ENCODE data around the gene ZNF594.
"Not testable (repeated sequence)": the region's sequence is repeated elsewhere in the genome, so short reads cannot be mapped to it uniquely, and the experiment has no call there.

Gene ZNF594

GRCh38 chr17:5135726-5136579 is 55.7 kb downstream of the ZNF594 start:
- Mint-ChIP-seq H3K4me3 (no peak overlapping the region), H3K36me3 (ENCODE audit: low read depth) (no peaks in the 10 kb centered on the region), H3K4me1 (peaks cover 7% of the 10 kb centered on the region), H3K27ac (no peak overlapping the region), H3K27me3 (ENCODE audit: low read depth, poor library complexity) (peaks cover 4% of the 10 kb centered on the region), H3K9me3 (no peaks in the 10 kb centered on the region)
- DNase-seq, result no peak
- TF ChIP-seq, protein P1, sequence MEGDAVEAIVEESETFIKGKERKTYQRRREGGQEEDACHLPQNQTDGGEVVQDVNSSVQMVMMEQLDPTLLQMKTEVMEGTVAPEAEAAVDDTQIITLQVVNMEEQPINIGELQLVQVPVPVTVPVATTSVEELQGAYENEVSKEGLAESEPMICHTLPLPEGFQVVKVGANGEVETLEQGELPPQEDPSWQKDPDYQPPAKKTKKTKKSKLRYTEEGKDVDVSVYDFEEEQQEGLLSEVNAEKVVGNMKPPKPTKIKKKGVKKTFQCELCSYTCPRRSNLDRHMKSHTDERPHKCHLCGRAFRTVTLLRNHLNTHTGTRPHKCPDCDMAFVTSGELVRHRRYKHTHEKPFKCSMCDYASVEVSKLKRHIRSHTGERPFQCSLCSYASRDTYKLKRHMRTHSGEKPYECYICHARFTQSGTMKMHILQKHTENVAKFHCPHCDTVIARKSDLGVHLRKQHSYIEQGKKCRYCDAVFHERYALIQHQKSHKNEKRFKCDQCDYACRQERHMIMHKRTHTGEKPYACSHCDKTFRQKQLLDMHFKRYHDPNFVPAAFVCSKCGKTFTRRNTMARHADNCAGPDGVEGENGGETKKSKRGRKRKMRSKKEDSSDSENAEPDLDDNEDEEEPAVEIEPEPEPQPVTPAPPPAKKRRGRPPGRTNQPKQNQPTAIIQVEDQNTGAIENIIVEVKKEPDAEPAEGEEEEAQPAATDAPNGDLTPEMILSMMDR (IDR thresholded peaks at IDR 0.05), result no peak

- not testable (repeated sequence) for DNase-seq; H3K4me1 Mint-ChIP-seq; H3K36me3 Mint-ChIP-seq (ENCODE audit: low read depth); H3K4me3 Mint-ChIP-seq; H3K27ac Mint-ChIP-seq; H3K27me3 Mint-ChIP-seq (ENCODE audit: low read depth, poor library complexity); H3K9me3 Mint-ChIP-seq
Observed at GRCh38 chr17:5135131-5135712, 56.4 kb downstream of the ZNF594 start.

DNA sequence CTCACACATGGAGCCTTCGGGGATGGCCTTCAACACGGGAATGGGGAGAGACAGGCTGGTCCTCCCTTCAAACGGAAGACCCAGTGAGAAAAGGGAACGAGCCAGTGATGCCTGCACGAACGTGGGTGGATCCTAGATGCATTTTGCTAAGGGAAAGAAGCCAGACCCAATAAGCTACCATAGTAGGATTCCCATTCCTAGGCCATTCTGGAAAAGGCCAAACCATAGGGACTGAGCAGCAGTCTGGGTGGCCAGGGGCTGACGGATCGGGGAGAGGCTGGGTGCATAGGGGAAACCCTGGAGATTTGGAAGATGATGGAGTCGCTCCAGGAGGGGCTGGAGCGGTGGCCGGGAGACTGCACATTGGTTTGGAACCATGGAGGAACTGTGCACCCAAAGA is 57.1 kb downstream of the ZNF594 start:
- H3K27me3 Mint-ChIP-seq (ENCODE audit: low read depth, poor library complexity); H3K9me3 Mint-ChIP-seq; H3K36me3 Mint-ChIP-seq (ENCODE audit: low read depth); H3K27ac Mint-ChIP-seq; DNase-seq; H3K4me1 Mint-ChIP-seq; H3K4me3 Mint-ChIP-seq: not testable (repeated sequence)

GRCh38 chr17:5133961-5134360 is 57.7 kb downstream of the ZNF594 start:
- not testable (repeated sequence) for H3K4me3 Mint-ChIP-seq; DNase-seq; H3K27ac Mint-ChIP-seq; H3K36me3 Mint-ChIP-seq (ENCODE audit: low read depth); H3K4me1 Mint-ChIP-seq; H3K9me3 Mint-ChIP-seq; H3K27me3 Mint-ChIP-seq (ENCODE audit: low read depth, poor library complexity)

DNA sequence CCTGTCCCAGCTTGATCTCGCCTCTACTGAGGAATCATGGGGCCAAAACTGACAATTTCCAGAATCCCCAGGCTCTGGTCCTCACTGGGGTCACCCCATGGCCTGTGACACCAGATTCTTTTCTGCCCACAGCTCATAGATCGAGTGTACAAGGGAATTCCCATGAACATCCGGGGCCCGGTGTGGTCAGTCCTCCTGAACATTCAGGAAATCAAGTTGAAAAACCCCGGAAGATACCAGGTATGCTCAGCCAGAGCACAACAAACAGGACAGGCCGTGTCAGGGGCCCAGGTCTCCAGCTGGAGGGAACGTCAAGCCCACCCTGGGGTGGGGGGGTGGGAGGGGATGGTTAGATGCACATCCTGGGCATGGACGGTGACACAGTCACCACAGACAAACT is 58.4 kb downstream of the ZNF594 start:
- TF ChIP-seq, protein P1 (IDR thresholded peaks at IDR 0.05), result no peak
- no peaks in the 10 kb centered on the region for H3K36me3 Mint-ChIP-seq (ENCODE audit: low read depth)
- H3K4me1 Mint-ChIP-seq, result peaks cover 4% of the 10 kb centered on the region
- H3K27ac Mint-ChIP-seq, result no peak overlapping the region
- H3K4me3 Mint-ChIP-seq, result no peak overlapping the region
- DNase-seq, result no peak
- no peaks in the 10 kb centered on the region for H3K9me3 Mint-ChIP-seq
- peaks cover 4% of the 10 kb centered on the region for H3K27me3 Mint-ChIP-seq (ENCODE audit: low read depth, poor library complexity)

- H3K4me3 Mint-ChIP-seq; H3K36me3 Mint-ChIP-seq (ENCODE audit: low read depth); H3K27me3 Mint-ChIP-seq (ENCODE audit: low read depth, poor library complexity); H3K9me3 Mint-ChIP-seq; DNase-seq; H3K27ac Mint-ChIP-seq; H3K4me1 Mint-ChIP-seq: not testable (repeated sequence)
Observed at GRCh38 chr17:5132503-5133225, 59.0 kb downstream of the ZNF594 start.

GRCh38 chr17:5131799-5132502 is 59.7 kb downstream of the ZNF594 start:
- not testable (repeated sequence) for H3K36me3 Mint-ChIP-seq (ENCODE audit: low read depth); H3K9me3 Mint-ChIP-seq; DNase-seq; H3K4me1 Mint-ChIP-seq; H3K27ac Mint-ChIP-seq; H3K4me3 Mint-ChIP-seq
- peaks cover 13% of the 10 kb centered on the region for H3K27me3 Mint-ChIP-seq (ENCODE audit: low read depth, poor library complexity)

DNA sequence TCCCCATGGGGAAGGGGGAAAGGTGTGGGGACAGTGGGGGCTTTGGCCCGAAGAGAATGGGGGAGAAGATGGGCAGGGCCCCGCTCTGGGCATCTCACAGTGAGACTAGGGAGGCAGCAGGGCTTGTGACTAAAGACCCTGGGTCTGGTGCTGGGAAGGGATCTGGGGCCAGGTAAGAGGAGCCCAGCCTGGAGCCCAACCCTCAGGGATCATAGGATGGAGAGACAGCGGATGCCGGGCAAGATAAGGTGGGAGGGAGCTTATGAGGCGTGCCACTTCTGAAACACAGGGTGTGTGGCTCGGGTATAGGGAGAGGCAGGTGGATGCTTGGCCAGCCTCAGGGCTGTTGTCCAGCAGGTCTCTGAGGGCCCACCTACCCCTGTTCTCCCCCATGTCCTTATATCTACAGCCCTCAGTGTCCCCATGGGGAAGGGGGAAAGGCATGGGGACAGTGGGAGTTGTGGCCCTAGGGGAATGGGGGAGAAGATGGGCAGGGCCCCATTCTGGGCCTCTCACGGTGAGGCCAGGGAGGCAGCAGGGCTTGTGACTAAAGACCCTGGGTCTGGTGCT is 60.4 kb downstream of the ZNF594 start:
- Mint-ChIP-seq H3K4me1 (peaks cover 5% of the 10 kb centered on the region), H3K4me3 (no peak overlapping the region), H3K27me3 (ENCODE audit: low read depth, poor library complexity) (peaks cover 14% of the 10 kb centered on the region), H3K27ac (no peak overlapping the region), H3K9me3 (no peaks in the 10 kb centered on the region), H3K36me3 (ENCODE audit: low read depth) (no peaks in the 10 kb centered on the region)
- no peak for DNase-seq
- TF ChIP-seq, protein P1 (IDR thresholded peaks at IDR 0.05), result no peak

DNA sequence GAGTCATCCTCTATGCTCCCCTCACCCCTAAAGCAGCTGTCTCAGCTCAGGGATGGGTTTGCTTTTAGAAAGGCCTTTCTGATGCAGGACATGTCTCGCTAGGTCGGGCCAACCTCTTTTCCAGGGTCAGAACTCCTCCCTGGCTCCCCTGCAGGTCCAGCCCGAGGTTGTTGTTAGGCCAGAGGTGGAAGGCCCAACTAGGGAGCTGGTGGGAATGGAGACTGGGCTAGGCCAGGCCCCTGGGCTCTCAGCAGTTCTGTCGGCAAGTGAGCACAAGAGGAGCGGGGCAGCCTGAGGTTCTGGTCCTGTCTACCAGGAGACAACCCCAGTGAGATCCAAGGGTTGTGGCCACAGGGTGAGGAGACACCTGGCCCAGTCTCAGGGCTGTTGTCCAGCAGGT is 61.0 kb downstream of the ZNF594 start:
- H3K4me1 Mint-ChIP-seq; H3K36me3 Mint-ChIP-seq (ENCODE audit: low read depth); H3K27ac Mint-ChIP-seq; DNase-seq; H3K9me3 Mint-ChIP-seq; H3K4me3 Mint-ChIP-seq: not testable (repeated sequence)
- H3K27me3 Mint-ChIP-seq (ENCODE audit: low read depth, poor library complexity), result peaks cover 20% of the 10 kb centered on the region

- not testable (repeated sequence) for H3K36me3 Mint-ChIP-seq (ENCODE audit: low read depth); H3K27ac Mint-ChIP-seq; H3K9me3 Mint-ChIP-seq; DNase-seq; H3K4me1 Mint-ChIP-seq; H3K4me3 Mint-ChIP-seq
- H3K27me3 Mint-ChIP-seq (ENCODE audit: low read depth, poor library complexity), result peaks cover 24% of the 10 kb centered on the region
Observed at GRCh38 chr17:5130261-5130660, 61.4 kb downstream of the ZNF594 start.
